GM21717 (cell line): Measurements from ENCODE around the gene GPRC5A.
A peak's percentile ranks its signal among the peaks of the same experiment; 100 is the strongest.

Source experiments
- ATAC-seq: cut with Tn5 transposase; IDR thresholded peaks from one replicate; pipeline ENCODE4 v1.9.1; 2021; ENCODE audit warnings: mild to moderate bottlenecking, moderate library complexity; ENCODE audit not compliant: unreplicated experiment

Gene GPRC5A

DNA sequence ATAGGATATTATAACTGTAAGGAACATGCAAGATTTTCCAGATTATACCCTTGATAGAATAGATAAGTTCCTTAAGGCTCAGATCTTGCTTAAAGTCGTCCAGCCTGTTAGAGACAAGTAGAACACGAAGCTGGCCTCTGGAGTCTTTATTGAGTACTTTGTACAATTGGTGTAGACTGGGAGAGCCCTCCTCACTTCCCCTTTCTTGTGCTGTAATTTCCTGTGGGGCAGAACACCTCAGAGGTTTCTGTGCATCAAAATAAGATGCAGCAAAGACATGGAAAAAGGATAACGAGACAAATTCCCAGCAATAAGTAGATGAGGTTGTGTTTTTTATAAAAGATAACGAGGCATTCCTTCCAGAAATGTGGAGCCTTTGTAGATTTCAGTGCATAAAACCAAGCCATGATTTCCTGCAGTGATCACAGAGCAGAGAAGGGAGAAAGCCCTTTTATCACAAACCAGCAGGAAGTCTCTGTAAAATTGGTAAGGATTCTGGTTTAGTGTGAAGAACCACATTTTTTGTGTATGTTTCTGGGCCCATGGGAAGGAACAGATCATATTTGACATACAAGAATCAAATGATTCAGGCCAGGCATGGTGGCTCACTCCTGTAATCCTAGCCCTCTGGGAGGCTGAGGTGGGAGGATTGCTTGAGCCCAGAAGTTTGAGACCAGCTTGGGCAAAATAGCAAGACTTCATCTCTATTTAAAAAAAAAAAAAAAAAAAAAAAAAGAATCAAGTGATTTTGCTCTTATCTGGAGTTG is 18.0 kb downstream of the GPRC5A start:
- no peak for ATAC-seq

DNA sequence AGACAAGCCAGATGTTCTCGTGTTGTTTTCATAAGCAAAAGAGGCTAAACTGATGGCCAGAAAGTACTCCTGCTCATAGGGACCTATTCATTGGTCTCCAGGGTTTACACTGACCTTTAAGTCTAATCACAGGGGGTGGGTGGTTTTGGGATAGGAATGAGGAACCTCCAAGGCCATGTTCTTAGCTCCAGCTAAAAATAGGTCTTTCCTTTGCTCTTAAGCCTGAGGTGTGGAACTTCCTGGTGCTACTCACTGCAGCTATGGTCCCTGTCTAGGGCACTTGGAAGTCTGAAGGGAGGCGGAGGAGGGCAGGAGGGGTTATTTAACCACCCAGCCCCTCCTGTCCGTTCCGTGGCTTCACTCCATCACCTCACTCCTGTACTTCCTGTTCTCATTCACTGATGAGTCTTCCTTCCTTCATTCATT is 18.6 kb downstream of the GPRC5A start:
- ATAC-seq = no peak

DNA sequence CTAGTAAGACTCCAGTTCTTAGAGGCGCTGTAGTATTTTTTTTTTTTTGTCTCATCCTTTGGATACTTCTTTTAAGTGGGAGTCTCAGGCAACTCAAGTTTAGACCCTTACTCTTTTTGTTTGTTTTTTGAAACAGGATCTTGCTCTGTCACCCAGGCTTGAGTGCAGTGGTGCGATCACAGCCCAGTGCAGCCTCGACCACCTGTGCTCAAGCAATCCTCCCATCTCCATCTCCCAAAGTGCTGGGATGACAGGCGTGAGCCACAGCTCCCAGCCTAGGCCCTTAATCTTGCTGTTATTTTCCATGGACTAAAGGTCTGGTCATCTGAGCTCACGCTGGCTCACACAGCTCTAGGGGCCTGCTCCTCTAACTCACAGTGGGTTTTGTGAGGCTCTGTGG is 21.3 kb downstream of the GPRC5A start:
- no peak for ATAC-seq

DNA sequence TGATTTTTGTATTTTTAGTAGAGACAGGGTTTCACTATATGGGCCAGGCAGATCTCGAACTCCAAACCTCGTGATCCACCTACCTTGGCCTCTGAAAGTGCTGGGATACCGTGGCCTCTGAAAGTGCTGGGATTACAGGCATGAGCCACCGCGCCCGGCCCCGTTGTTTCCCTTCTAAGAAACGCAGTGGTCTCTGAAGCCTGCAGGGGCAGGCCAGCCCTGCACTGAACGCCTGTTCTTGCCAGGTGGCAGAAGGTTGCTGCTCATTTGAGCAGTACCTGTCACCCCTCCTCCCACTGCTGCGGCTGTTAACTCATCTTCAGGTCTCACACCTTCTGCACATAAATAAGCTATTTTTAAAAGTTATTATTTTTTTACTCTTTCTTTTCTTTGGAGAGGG is 24.3 kb downstream of the GPRC5A start:
- ATAC-seq = no peak

DNA sequence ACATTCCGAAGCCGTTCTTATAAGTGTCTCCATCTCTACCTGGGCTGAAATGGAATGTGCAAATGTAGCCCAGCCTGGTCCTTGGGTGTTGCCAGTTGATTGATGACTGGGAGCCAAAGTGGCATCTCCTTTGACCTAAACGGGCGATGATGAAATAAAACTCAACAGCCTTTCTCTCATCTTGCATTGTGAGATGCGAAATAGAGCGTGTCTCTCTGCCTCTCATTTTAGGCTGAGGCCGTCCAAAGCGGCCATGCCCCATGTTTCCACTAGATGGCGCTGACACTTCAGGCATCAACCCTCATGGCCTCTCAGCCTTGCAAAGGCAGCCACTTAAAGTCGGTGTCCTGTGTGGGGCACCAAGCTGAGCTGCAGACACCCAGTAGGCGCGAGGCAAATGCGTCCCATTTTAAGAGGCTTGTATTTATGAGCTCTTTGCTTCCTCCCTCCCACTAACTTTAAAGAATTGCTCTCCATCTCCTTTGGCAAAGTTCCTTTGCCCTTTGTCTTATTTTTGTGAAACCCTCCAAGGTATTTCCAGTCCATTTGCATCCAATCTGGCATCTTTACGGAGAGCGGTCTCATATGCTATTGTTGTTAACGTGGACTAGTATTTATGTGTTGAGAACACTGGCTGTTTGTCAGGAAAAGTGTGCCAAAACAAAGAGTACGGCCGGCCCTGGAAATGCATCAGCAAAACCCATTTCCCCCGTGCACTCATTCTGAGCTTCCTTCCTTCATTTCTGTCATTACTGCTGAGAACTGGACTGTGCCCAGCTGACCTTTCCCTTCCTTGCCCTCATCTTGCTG is 25.0 kb downstream of the GPRC5A start:
- peak; percentile 88 for ATAC-seq

DNA sequence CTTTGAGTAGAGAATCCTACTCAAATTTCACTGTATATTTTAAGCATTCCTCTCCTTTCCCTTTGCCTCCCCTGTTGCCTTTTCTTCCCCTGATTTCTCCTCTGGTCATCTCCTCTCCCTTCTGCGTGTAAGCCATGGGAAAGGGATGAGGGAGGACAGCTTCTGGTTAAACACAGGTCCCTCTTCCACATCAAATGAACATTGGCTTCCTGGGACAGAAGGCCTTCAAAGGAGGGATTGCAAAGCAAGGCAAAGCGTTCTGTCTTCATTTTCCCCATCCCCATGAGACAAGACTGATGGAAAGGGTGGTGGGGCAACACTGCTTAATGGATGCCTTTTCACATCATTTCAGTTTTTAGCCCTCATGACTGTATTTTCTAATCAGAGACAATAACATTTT is 26.2 kb downstream of the GPRC5A start:
- no peak for ATAC-seq

DNA sequence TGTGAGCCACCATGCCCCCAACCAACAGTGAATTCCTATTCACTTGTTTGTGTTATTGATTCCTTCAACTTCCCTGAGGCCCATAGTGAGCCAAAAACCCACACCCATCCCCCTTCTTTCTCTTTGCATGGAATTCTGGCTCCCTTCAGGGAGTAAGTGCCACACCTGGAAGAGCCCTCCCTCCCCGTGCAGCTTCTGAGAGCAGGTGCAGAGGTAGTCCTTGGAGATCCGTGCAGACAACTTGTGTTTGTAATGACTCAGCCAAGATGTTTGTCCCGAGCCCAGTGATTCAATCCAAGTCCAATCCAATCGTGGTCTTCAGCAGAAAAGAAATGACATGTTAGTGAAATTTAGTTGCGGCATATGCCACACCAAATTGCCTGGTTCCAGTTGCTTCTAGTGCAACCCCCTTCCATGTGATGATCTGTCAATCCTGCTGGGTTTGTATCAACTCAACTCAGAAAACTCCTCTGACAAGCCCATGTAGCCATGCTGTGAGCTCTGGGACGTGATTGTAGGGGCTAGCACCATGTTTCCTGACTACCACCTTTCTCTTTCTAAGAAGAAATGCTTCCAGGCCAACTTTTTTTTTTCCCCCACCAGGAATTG is 27.5 kb downstream of the GPRC5A start:
- ATAC-seq = no peak

DNA sequence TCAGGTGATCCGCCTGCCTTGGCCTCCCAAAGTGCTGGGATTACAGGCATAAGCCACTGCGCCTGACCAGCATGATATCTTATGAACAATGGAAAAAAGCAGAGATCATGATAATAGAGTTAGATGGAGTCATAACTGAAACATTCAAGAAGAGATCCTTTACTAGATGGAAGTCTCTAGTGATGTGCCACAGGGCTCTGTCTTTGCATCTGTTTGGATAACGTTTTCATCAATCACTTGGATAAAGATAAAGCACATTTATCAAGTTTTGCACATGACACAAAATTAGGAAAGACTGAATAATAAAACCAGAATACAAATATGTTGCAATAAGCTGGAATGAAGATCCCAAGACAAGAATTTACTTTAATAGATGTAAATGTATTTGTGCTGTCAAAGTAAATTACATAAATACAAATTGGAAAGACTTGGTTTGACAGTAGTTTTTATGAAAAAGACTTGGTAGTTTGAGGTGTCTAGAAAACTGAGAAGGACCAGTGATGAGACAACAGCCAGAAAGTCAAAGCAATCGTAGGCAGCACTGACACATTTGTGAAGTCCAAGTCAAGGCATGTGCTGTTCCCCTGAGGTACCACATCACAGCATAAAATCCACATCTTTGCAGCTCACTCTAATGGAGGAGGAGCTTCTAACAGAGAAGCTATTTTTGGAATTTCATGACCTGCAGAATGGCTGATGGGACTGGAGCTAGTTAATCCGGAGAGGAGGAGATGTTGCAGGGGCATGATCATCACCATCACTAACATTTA is 28.5 kb downstream of the GPRC5A start:
- ATAC-seq = no peak

DNA sequence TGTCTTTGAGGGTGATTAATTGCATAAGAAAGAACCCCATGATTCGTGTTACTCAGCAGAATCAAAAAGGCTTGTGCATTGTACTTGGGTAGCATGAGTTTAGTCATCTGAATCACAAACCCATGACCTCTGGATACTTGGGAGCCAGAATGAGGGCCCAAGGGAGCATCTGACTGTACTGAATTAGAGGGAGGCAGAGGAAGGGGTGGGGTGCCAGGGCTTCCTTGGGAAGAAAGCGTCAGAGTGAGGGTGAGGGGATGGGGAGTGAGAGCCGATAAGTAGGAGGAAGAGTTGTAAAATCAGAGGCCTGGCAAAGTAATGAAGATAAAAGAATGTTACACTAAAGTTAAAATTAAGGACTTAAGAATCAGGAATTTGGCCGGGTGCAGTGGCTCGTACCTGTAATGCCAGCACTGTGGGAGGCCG is 30.8 kb downstream of the GPRC5A start:
- ATAC-seq = no peak

DNA sequence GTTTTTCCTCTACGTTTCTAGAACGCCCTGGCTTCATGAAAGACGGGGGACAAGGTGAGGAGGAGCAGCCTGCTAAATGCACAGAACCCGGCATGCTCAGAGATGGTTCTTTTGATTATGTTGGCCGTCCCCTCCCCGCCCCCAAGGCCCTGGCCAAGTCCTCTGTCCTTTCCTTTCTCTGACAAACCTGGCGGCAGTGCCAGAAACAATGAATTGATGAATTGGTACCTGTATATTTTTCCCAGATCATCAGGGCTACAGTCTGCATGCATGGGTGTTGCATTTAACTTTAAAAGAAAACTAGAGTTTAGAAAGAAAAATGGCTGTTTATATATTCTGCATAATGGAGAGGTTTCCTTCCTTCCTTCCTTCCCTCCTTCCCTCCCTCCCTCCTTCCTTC is 31.6 kb downstream of the GPRC5A start:
- ATAC-seq = no peak

DNA sequence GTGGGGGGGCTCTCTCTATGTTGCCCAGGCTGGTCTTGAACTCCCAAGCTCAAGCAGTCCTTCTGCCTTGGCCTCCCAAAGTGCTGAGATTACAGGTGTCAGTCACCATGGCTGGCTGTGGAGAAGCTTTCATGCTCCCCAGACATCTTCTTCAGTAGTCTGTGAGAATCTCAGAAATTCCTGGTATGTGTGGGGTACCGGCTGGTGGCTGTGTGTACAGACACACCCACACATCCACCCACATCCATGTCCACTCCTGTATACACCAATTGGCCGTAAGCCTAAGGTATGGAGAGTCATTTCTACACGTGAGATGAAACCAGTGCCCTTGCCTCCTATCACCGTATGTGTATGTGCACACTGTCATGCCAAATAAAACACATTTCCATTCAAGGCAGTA is 32.8 kb downstream of the GPRC5A start:
- no peak for ATAC-seq

DNA sequence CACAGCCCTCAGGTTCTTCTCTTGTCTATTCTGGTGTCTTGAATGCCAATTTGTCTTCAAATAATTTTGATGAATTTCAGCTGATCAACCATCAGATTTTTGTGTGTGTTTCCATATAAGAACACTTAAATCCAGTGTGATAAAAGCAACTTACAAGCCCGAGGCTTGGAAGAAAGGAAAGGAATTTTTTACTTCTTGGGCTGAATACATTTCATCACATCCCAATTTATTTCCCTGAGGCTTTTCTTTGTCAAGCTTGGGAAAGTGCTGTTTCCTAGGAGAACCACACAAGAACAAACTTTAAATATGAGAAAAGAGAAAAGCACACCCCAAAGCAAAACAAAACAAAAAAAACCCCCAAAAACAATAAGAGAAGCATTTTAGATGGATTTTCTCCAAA is 34.0 kb downstream of the GPRC5A start:
- no peak for ATAC-seq

DNA sequence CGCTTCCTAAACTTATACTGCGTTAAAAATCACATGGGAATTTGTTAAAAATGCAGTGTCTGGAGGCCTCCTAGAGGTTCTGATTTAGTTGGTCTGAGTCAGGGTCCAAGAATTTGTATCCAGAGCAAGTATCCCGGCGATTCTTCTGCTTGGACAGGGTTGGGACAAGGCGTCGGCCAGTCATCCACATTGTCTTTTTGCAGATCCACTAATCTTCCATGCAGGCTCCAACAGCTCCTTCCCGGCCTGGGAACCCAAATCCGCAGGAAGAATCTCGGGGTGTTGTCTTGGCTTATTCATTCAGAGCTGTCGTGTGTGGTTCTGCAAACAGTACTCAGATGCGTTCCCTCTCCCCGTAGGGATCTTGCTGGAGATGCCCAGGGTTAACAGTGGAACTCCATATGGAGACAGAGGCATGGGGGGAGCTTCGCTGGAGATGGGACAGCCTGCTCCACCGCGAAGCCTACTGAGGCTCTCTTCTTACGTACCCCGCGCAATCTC is 35.3 kb downstream of the GPRC5A start:
- no peak for ATAC-seq

DNA sequence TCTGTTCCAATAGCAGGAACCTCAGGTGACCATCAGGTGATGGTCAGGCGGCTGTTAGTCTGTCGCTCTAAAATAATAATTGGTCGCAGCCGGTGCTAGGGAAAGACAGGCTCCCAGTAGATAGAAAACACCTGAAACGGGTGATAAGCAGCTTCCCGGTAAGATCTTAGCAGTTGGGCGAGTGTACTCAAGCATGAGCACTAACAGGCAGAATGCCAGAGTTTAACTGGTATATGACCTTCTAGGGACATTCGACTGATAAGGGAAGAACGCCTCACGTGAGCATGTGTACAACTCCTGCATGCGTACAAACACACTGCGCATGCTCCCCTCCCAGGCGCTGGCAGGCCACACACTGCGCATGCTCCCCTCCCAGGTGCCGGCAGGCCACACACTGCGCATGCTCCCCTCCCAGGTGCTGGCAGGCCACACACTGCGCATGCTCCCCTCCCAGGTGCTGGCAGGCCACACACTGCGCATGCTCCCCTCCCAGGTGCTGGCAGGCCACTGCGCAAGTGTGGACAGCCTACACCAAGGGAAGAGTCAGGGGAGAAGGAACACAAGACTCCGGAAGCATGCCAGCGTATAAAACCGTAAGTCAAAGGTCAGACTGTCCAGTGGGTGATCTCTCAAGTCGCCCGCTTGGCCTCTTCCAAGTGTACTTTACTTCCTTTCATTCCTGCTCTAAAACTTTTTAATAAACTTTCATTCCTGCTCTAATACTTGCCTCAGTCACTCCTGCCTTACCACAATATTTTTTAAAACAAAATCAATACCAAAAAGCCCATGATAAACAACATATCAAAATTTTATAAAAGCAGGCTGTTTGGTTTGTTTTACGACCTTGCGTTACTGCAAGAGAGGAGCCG is 36.1 kb downstream of the GPRC5A start:
- ATAC-seq = peak; percentile 72

DNA sequence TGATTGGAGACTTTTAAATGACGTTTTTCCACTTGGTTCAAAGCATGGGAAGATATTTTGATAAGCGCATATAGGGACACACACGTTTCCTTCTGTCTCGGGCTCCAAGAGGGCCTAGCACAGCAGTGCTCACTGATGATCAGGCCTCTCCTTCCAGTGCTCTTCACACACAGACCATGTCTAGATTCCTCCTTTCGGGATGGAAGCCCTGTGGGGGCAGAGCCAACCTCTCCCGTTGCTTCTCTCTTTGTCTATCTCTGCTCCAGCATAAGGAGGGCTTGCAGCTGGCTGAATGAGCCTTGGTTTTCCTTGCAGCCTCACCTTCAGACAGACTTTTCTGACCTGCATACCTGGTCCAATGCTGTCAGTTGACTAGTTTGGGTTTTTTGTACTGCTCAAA is 38.3 kb downstream of the GPRC5A start:
- ATAC-seq = no peak

DNA sequence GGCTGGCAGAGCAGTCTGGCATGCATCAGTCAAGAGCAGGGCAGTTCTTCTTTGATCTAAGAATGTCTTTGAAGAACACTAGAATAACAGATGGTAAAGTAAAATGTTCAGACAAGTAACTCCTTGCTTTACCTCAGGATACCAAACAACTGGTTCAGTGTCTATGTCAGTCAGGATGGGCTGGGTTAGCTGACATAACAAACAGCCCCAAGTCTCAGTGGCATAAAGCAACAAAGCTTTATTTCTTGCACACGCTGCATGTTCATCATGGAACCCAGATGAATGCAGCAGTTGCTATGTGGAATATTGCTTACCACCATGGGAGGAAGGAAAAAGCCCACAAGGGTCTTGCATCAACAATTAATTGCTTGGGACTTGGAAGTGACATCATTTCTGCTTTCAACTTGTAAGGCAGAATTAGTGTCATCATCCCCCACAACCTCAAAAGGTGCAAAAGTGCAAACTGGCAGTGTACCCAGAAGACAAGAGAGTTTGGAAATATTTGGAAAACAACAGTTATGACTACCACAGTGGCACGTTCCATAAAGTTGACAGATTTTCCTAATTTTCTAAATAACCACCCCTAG is 39.4 kb downstream of the GPRC5A start:
- ATAC-seq = no peak

DNA sequence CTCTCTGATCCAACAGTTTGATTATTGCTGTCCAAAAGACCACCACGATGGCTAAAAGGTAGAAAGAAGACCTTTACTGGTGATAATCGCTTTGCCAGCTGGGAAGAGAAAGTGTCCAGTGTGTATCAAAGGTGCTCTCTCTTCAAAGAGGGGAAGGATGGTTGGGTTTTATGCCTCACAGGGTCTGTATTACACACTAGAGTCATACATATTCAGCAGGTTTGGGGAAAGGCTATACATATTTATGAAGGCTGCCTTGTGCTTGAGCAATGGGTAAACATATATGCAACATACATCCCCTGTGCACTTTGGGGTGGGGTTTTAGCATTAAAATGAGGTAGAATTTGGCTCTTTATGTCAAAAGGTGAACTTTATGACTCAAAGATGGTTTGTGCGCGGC is 42.4 kb downstream of the GPRC5A start:
- ATAC-seq = no peak

DNA sequence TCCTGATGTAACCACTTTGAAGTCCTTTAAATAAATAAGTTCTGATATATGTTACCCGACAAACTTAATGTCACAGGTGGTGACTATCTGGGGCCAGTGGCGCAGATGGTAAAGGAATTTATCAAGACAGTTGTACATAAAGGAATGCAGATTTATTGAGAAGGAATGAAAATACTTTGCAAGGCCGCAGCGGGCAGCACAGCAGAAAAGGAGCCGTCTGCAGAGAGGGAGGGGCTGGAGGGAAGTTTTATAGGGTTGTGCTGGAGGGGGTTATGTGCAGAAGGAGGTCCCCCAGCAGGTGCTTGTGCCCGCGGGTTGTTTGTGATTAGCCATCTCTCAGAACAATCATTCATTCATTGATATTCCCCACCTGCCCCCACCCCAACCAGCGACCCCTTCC is 43.2 kb downstream of the GPRC5A start:
- ATAC-seq = no peak

DNA sequence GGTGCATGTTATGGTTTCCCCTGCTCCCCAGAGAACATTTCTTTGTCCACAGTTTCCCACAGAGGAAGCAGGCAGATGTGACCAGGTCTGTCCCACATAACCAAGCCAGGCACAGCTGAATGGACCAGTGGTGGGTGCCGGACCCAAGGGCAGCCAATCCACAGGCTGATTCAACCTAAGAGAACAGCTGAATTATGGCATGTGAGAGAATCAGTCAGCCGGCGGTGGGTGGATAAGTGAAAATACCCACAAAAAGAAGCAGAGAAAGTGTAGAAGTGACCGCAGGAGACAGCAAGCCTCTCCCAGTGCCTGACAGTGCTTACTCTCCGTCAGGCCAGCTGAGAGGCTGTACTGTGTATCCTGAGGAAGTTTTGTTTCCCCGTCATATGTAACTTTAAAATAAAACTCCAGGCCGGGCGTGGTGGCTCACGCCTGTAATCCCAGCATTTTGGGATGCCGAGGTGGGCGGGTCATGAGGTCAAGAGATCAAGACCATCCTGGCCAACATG is 45.7 kb downstream of the GPRC5A start:
- ATAC-seq = no peak
